ENCODE data around the gene ISYNA1. TPM values are rescaled to one million over a fixed set of nuclear protein-coding genes. Genes with fewer than 3 reads are reported as not detected.

ISYNA1 gene
- total RNA-seq, 6 donors from 2014 or later = 14.5 to 55.5 (median 20.0) TPM

- DNase-seq (no peak), ATAC-seq (ENCODE audit: low FRiP score in 2 of 2) (no peak)
- Histone ChIP-seq H3K36me3 (peaks cover 0 to 4% (median 0%) of the 10 kb centered on the region in 4 donors), H3K27ac (peak overlapping the region in 2 of 4 donors; percentile 89 to 90), H3K4me3 (no peak overlapping the region), H3K4me1 (peaks cover 77 to 93% (median 84%) of the 10 kb centered on the region in 4 donors), H3K27me3 (no peaks in the 10 kb centered on the region), H3K9me3 (no peaks in the 10 kb centered on the region)
- WGBS, 2 donors = 90 to 92% methylated on average over 12 of the region's 12 CpGs
- TF ChIP-seq, protein P1, sequence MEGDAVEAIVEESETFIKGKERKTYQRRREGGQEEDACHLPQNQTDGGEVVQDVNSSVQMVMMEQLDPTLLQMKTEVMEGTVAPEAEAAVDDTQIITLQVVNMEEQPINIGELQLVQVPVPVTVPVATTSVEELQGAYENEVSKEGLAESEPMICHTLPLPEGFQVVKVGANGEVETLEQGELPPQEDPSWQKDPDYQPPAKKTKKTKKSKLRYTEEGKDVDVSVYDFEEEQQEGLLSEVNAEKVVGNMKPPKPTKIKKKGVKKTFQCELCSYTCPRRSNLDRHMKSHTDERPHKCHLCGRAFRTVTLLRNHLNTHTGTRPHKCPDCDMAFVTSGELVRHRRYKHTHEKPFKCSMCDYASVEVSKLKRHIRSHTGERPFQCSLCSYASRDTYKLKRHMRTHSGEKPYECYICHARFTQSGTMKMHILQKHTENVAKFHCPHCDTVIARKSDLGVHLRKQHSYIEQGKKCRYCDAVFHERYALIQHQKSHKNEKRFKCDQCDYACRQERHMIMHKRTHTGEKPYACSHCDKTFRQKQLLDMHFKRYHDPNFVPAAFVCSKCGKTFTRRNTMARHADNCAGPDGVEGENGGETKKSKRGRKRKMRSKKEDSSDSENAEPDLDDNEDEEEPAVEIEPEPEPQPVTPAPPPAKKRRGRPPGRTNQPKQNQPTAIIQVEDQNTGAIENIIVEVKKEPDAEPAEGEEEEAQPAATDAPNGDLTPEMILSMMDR (IDR thresholded peaks at IDR 0.05) = no peak
- TF ChIP-seq POLR2AphosphoS5 (IDR thresholded peaks at IDR 0.05) (no peak), POLR2A (IDR thresholded peaks at IDR 0.05) (no peak), EP300 (IDR thresholded peaks at IDR 0.05) (no peak)
Observed at GRCh38 chr19:18481505-18482222, 43.7 kb upstream of the ISYNA1 start.

DNA sequence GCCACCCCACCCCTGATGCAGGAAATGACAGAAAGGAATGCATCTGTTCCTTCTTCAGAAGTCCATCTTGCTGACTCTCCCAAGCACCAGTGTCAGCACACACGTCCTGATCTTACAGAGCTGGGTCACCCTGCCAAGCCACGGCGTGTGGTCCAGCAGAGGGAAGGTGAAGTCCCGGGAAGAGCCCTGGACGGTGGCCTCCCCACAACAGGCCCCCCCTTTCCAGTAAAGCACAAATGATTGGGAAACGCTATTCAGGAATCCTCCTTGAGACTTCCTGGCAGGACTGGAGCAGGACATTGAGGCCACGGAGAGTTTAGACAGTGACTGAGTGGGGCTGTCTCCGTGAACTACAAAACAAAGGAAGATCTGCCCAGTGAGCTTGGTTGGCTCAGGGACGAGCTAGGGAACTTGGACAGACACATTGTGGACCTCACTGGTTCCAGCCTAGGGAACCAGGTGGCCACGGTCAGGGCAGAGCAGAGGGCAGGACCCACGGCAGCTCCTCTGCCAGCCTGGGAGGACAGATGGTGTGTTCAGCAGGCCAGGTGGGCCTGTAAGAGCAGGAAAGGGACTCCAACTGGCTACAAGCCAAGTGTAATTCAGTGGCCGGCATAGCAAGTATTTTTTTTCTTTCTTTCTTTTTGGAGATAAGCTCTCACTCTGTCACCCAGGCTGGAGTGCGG lies 42.2 kb upstream of the ISYNA1 start:
- peak; percentile 76 to 80 for ATAC-seq (ENCODE audit: low FRiP score in 2 of 2)
- no peak overlapping the region for H3K4me3 ChIP-seq
- peaks cover 0 to 4% (median 0%) of the 10 kb centered on the region in 4 donors for H3K36me3 ChIP-seq
- H3K27ac ChIP-seq = peak overlapping the region; percentile 77 to 90 (median 89)
- H3K4me1 ChIP-seq = peaks cover 71 to 93% (median 79%) of the 10 kb centered on the region in 4 donors
- H3K9me3 ChIP-seq = no peaks in the 10 kb centered on the region
- TF ChIP-seq, protein P1 (IDR thresholded peaks at IDR 0.05) = no peak
- TF ChIP-seq POLR2AphosphoS5 (IDR thresholded peaks at IDR 0.05) (peak; percentile 95 to 100), POLR2A (IDR thresholded peaks at IDR 0.05) (no peak), EP300 (IDR thresholded peaks at IDR 0.05) (peak; percentile 97 to 100 (median 98))
- H3K27me3 ChIP-seq = no peaks in the 10 kb centered on the region
- 10 to 20% methylated on average over 7 to 13 of the region's 13 CpGs for WGBS, 2 donors
- peak in 1 of 2 donors; percentile 85 for DNase-seq

DNA sequence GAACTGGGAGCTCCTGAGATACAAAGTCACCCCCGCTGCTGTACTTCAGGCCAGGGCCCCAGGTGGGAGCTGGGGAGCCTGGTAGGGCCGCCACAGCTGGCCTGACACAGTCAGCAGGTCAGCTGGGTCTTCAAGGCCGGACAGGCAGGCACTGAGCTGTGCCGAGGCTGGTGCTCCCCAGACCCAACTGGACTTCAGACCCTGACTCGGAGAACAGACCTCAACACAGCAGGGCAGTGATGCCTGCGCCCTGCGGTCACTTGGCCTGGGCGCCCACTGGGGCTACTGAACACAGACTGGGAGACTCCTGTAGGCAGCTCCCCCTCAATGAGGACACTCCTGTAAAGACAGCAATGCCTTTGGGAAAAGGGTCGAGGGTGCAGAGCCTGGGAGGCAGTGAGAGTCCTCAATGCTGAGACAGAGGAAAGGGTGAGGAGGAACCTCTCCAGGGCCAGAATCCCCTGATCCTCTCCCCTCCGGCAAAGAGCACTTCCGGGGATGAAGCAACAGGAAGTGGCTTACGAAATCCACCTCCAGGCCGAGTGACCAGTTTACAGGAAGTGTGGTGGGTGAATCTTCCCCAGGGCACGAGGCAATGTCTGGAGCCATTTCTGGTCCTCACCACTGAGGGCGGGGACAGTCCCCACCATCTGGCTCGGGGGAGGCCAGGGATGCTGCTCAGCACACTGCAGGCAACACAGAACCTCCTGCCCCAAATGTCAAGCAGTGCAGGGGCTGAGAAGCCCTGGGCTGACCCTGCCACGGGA lies 40.8 kb upstream of the ISYNA1 start:
- Histone ChIP-seq H3K27me3 (no peaks in the 10 kb centered on the region), H3K27ac (peak overlapping the region; percentile 77 to 90 (median 89)), H3K9me3 (no peaks in the 10 kb centered on the region), H3K4me3 (no peak overlapping the region), H3K36me3 (peaks cover 0 to 4% (median 0%) of the 10 kb centered on the region in 4 donors), H3K4me1 (peaks cover 77 to 95% (median 79%) of the 10 kb centered on the region in 4 donors)
- 38 to 53% methylated on average over 6 to 17 of the region's 17 CpGs for WGBS, 2 donors
- TF ChIP-seq POLR2A (IDR thresholded peaks at IDR 0.05) = peak in 1 of 4 donors; percentile 42
- TF ChIP-seq, protein P1 (IDR thresholded peaks at IDR 0.05) = no peak
- TF ChIP-seq EP300 (IDR thresholded peaks at IDR 0.05) = peak in 3 of 4 donors; percentile 97 to 99 (median 98)
- TF ChIP-seq POLR2AphosphoS5 (IDR thresholded peaks at IDR 0.05) = peak; percentile 98 to 99
- peak; percentile 79 to 89 for ATAC-seq (ENCODE audit: low FRiP score in 2 of 2)
- peak in 1 of 2 donors; percentile 92 for DNase-seq

GRCh38 chr19:18477974-18478373 lies 40.0 kb upstream of the ISYNA1 start:
- TF ChIP-seq EP300 (IDR thresholded peaks at IDR 0.05) (no peak), POLR2A (IDR thresholded peaks at IDR 0.05) (no peak), POLR2AphosphoS5 (IDR thresholded peaks at IDR 0.05) (no peak)
- Histone ChIP-seq H3K9me3 (no peaks in the 10 kb centered on the region), H3K27me3 (no peaks in the 10 kb centered on the region), H3K4me1 (peaks cover 75 to 93% (median 76%) of the 10 kb centered on the region in 4 donors), H3K4me3 (no peak overlapping the region), H3K27ac (peak overlapping the region; percentile 77 to 90 (median 89)), H3K36me3 (peaks cover 0 to 4% (median 0%) of the 10 kb centered on the region in 4 donors)
- WGBS, 2 donors = 64 to 89% methylated on average over 3 to 8 of the region's 8 CpGs
- DNase-seq = no peak
- ATAC-seq (ENCODE audit: low FRiP score in 2 of 2) = no peak
